NCI-H2081 (cell line): ENCODE results near the gene SLC34A3.

Experiments
- DNase-seq, 2 experiments: peaks; one replicate each; lab custom pipeline; 2025; lab: John Stamatoyannopoulos, UW

SLC34A3 gene

DNA sequence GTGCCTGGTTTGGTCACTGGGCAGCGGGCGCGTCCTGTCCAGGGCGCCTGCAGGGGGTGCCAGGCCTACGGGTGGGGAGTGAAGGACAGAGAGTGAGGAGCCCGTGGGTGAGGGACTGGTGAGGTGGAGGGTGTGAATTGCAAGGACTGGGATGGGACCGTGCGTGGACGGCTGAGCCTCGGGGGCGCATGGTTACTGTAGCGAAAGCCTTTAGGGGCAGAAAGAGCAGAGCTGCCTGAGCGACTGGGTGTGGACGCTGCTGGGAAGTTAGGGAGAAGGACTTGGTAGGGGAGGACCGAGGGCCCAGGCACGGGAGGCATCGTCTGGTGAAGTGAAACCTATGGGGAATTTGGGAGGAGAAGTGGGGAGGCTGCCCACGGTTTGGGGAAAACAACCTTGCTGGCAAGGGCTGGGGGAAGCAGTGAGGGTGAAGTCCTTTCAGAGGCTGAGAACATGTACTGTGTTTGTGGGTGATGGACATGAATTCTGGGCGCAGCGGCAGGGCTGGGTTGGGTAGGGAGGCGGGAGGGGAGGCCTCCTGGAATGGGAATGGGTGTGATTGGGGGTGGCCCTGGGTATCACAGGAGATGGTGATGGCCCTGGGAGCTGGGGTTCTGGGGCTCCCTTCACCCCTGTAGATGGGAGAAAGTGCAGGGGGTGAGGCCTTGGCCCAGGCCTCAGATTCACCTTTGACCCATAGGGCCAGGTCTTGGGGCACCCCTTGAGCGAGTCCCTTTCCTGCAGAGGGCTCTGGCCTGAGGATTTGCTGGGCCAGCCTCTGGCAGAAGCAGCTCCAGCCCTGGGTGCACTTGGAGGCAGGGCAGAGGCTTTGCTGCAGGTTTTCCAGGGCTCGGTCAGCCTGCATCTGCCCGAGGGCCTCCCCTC, 45.1 kb downstream of the SLC34A3 start:
- no peak for DNase-seq

DNA sequence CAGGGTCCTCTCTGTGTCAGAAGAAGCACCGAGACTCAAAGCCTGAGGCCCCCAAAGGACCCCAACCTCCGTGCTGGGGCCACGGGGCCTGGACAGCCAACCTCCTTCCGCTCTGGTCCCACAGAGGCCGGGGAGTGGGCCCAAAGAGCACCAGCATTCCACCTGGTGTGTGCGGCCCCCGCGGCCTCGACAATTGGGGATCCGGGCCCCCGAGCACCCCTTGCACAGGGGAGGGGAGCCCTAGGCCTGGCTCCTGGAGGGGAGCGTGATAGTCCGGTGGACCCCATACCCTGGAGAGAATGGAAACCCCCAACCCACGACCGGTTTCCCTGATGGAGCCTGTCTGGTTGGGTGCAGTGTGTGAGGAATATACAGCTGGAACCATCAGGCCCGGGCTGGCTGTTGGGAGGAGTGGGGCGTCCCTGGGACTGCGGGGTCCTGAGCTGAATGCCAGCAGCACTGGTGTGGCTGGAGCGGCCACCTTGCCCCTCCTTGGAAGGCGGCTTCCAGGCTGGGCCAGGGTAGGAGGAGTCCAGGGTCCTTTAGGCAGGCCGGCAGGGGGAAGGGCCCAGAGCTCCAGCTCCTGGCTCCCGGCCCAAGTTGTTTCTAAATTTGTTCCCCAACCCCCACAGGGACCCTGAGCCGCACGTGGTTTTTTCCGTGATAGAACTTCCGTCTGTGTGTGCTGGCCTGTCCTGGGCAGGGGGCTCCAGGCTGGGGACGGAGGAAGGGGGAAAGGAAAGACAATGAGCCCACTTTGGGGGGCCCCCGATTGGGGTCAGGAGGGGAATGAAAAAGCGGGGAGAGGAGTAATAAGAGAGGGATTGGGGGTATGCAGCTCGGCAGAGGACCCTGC, 46.0 kb downstream of the SLC34A3 start:
- no peak for DNase-seq

DNA sequence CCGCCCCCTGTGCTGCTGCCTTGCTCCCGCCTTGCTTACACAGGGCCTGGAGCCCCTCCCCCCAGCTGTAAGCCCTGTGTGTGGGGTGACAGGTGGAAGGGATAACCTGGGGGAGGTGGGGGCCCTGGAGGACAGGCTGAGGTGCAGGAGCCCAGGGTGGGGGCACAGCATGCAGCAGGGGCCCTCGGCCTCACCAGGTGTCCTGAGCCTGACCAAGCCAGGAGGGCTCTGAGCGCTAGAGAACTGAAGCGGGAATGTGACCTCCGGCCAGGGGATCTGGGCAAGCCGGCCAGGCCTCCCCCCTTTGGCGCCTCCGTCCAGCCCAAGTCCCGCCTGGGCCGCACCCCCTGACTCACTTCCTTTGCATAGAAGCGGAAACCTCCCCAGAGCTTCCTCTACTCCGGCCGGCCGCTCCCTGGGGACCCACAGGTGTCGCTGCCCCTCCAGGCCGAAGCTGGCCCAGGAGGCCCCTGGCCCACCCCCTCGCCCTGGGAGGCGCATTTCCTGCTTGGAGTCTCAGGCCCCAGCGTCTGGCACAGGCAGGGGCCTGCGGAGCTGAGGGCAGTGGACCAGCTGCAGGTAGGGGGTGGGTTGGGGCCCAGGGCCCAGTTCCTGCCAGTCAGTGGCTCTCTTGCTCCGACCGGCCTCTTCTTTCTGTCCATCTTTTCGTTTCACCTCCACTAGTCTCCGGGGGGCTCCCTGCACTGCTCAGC, 46.8 kb downstream of the SLC34A3 start, which contains the start of gene TOR4A:
Gene TOR4A, plus strand, starts transcription at position 398 of the 713 bp plus-strand sequence. CDS start 964 bp downstream, outside the sequence.
- DNase-seq = no peak

DNA sequence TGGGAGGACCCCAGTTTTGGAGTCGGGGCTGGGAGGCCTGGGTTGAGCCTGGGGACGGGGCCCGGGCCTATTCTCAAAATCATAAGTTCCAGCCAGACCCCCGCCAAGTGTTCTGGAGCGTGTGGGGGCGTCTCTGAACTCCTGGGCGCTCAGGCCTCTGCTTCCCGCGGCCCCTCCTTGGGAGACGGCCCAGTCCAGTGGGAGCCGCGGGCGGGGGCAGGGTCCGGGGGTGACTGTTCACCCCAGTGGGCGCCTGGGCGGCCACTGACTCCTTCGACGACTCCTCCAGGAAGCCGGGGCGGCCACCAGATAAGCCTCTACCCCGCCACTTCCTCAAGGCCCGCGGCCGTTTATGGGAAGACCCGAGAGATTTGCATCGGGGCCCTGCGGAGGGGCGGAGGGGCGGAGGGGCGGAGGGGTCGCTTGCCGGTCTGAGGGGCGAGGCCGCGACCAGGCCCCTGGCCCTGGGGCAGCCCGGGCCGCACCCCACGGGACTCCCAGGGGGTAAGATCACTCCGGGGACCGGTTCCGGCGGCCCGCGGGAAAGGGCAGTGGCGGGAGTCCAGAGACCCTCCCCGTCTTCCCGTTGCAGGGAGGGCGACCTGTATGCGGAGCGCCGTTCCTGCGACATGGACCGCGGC, 47.5 kb downstream of the SLC34A3 start:
- no peak for DNase-seq

DNA sequence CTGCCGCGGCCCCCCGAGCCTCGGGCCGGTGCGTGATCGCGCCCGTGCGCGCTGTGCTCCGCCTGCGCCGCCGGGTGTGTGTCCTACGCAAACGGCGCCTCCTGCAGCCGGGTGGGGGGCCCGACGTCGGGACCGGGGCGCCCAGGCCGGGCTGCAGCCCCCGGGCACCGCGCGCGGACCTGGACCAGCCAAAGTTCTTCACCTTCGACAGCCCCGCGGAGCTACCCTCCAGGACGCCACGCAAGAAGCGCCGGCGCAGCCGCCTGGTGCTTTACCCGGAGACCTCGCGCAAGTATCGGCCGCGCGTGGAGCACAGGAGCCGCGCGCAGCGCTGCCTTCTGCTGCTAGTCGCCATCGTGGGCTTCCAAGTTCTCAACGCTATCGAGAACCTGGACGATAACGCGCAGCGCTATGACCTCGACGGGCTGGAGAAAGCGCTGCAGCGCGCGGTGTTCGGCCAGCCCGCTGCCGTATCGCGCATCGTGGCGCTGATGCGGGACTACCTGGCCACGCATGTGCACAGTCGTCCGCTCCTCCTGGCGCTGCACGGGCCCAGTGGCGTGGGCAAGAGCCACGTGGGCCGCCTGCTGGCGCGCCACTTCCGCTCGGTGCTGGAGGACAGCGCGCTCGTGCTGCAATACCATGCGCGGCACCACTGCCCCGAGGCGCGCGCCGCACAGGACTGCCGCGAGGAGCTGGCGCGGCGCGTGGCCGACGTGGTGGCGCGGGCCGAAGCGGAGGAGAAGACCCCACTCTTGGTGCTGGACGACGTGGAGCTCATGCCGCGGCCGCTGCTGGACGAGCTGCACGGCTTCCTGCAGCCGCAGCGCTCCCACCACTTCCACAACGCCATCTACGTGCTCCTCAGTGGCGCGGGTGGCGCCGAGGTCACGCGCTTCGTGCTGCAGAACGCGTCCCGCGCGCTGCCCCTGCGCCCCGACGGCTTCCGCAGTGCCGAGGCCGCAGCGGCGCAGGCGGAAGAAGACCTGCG, 48.3 kb downstream of the SLC34A3 start:
- no peak for DNase-seq

DNA sequence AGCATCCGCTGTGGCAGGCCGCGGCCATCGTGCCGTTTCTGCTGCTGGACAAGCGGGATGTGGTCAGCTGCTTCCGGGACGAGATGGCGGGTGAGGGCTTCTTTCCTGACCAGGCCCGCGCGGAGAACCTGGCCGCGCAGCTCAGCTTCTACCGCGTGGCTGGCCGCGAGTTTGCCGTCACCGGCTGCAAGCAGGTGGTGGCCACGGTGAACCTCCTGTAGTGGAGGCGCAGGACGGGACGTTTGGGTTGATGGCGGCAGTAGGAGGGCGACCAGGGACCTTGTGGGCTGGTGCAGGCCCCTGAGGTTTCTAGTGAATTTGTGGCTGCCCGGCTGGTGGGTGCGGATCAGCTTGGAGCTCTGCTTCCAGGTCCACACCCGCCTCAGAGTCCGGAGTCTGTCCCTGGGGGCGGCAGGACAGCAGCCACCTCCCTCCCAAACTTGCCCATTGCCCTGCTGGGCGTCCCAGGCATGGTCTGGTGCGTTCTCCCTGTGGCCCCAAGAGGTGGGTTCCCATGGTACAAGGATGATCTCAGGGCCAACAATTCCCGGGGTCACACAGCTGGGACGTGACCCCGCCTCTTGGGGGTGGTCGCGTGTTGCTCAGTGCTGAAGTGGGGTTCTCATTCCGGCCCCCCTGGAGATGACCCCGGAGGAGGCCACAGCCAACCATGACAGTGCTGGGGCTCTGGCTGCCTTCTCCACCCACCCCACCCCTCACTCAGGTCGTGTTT, 49.2 kb downstream of the SLC34A3 start:
- DNase-seq = no peak

DNA sequence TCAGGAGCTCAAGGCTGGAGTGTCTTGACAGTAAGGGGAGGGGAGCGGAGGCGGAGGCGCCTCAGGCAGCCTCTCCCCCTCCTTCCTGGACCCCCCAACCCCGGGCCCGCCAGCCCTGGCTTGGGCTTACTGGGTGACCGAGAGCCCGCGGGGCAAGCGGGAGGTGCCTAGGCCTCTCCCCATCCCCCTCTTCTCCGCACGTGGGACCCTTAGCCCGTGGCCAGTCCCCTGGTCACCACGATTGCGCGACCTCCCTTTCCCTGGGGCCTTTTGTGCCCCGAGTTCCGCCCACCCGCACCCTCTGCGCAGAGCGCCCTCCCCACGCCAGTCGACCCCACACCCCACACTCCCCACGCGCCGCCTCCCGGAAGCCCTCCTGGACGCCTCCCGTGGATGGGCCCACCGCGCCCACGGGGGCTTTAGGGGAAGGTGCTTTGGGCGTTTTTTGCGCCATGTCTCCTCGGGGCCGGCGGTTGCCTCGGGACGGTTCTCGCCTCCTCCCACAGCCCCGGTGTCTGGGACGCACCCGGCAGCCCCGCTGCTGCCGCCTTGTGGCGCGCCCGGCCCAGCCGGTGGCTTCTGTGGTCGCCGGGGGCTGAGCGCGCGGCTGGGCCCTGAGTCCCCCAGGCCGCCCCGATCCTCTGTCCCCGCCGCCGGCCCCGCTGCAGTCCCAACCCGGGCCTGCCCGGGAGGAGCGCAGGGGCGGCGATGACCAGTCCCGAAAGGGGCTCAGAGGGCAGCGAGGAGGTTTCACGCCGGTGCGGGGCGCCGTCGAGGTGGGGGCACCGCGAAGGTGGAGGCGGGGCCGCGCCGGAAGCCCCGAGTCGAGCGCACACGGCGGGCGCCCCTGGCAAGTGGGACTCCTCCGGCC, 50.0 kb downstream of the SLC34A3 start:
- no peak for DNase-seq

DNA sequence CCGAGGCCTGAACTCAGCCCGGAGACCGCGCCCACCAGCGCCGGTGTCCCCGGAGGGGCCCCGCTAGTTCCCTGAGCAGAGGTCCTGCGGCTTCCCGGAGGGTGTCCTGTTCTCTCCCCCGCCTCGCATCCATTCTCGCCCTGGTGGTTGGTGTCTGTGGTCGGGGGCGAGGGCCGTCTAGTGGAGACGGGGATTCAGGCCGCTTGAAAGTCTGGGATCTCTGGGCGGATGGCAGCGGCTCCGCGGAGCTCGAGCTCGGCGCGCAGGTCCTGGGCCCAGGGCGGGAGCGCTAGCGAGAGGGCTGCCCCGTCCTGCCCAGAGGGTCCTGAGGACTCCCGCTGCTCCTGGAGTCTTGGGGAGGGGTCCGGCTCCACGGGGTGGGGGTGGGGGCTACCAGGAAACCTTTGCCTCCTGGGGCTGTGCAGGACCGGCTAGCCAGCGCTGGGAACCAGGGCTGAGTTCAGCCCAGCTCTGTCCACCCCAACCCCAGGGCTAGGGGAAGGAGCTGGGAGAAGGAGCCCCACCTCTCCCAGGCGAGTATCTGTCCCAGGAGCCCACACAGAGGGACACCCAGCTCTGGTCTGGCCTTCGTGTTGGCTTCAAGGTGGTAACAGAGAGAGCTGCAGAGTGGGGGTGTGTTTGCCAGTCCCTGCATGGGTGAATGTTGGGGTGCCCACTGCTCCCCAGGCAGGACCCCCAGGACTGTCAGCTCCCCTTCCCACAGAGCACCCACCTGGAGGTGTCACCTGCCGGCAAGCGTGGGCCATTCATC, 50.8 kb downstream of the SLC34A3 start:
- DNase-seq = no peak
